Measurements from ENCODE around the gene BSCL2.

BSCL2 gene

GRCh38 chr11:62721994-62722393 is 14.8 kb upstream of the BSCL2 start:
- POLR2A ChIA-PET: no interaction called here
- CTCF ChIA-PET: interaction anchor here (0.8 to 1.0 kb wide), 2 partner anchors 41 to 42 kb away, joined by 3 to 4 read pairs; no protein-coding TSS in a partner anchor
- TF ChIP-seq CTCF (IDR thresholded peaks at IDR 0.05; ENCODE audit: insufficient read depth, low read length, missing control alignments): no peak
- H3K4me3 ChIP-seq (ENCODE audit: low read depth, low read length): no peak overlapping the region
- DNase-seq (ENCODE audit: low read depth, low spot score): no peak

- no peak for TF ChIP-seq CTCF (IDR thresholded peaks at IDR 0.05; ENCODE audit: insufficient read depth, low read length, missing control alignments)
- H3K4me3 ChIP-seq (ENCODE audit: low read depth, low read length): no peak overlapping the region
- CTCF ChIA-PET: interaction anchor here (1.8 kb wide), 1 partner anchor 9 kb away, joined by 4 read pairs; no protein-coding TSS in a partner anchor
- DNase-seq (ENCODE audit: low read depth, low spot score): no peak
- POLR2A ChIA-PET: interaction anchor here (1.1 kb wide), 1 partner anchor 29 kb away, joined by 3 read pairs; no protein-coding TSS in a partner anchor
Observed at GRCh38 chr11:62719302-62719978, 12.2 kb upstream of the BSCL2 start.

GRCh38 chr11:62716816-62717215 is 9.6 kb upstream of the BSCL2 start:
- ChIA-PET POLR2A (interaction anchor here (1.4 kb wide), 1 partner anchor 11 kb away, joined by 7 read pairs; the partner anchor contains the start of genes HNRNPUL2 and TTC9C), CTCF (interaction anchor here (1.0 to 1.5 kb wide), 4 partner anchors 9 to 337 kb away, joined by 3 to 5 read pairs (median 3); partner anchors contain the start of gene TMEM179B)
- H3K4me3 ChIP-seq (ENCODE audit: low read depth, low read length): no peak overlapping the region
- TF ChIP-seq CTCF (IDR thresholded peaks at IDR 0.05; ENCODE audit: insufficient read depth, low read length, missing control alignments): no peak
- no peak for DNase-seq (ENCODE audit: low read depth, low spot score)

- ChIA-PET POLR2A (no interaction called here), CTCF (interaction anchor here (0.9 to 1.5 kb wide), 7 partner anchors 8 to 336 kb away, joined by 3 to 5 read pairs (median 3); partner anchors contain the start of gene TMEM179B)
- no peak for DNase-seq (ENCODE audit: low read depth, low spot score)
- no peak overlapping the region for H3K4me3 ChIP-seq (ENCODE audit: low read depth, low read length)
- no peak for TF ChIP-seq CTCF (IDR thresholded peaks at IDR 0.05; ENCODE audit: insufficient read depth, low read length, missing control alignments)
Observed at GRCh38 chr11:62716206-62716605, 9.0 kb upstream of the BSCL2 start.

GRCh38 chr11:62715150-62716130 is 8.2 kb upstream of the BSCL2 start:
- no peak for TF ChIP-seq CTCF (IDR thresholded peaks at IDR 0.05; ENCODE audit: insufficient read depth, low read length, missing control alignments)
- no peak overlapping the region for H3K4me3 ChIP-seq (ENCODE audit: low read depth, low read length)
- DNase-seq (ENCODE audit: low read depth, low spot score): no peak
- CTCF ChIA-PET: interaction anchor here (0.9 to 1.5 kb wide), 6 partner anchors 9 to 336 kb away, joined by 3 to 5 read pairs (median 3); partner anchors contain the start of gene TMEM179B
- POLR2A ChIA-PET: interaction anchor here (1.6 kb wide), 1 partner anchor 126 kb away, joined by 5 read pairs; no protein-coding TSS in a partner anchor

Measured in AG04449 (cell line).